Measurements from ENCODE around the gene TSC22D3.

TSC22D3 gene

DNA sequence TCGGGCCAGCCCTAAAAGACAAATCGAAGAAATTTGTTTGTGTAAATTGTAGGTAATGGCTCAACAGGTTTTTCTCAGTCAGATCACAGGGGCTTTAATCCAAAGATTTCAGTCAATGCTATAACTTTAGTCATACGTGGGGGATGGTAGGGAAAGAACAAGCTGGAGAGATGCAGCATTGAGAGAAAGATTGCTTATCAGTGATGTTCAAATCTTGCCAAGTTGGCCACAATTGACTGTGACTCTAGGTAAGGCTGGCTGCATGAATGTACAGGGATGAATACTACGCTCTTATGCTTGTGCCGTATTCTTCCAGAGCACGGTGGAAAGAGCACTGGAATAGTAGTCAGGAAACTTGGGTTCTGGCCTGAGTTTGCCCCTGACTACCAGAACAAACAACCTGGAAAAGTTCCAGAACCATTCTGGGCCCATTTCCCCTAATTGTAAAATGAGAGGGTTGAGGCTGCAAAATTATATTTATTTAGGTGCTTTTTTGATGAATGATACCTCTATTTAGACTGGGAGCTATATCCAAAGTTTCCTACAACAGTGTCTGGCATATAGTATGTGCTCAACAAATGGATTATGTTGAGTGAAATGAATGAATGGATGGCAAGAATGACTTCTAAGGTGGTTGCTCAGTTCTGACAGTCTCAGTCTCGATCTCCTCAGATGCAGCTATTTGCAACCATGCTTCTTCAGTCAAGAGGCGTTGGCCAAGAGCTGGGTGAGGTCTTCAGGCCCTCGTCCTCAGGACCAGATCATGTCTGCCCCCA is 44.4 kb downstream of the TSC22D3 start:
- DNase-seq (ENCODE audit: low read depth) = no peak

DNA sequence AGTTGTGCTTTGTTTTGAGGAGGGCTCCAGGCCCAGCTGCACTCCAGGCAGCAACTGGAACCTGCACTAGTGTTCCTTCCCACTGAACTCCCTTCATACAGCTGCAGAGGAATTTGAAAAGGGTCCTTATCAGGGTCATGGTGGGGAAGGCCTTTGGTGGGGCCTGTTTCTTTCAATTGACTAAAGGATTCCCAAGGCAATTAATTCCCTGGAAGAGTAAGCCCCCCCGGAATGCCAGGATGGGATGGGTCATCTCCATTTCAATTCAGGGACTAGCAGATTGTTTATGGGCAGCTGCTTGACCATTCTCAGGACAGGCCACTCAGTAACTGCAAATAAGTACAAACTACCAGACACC is 45.3 kb downstream of the TSC22D3 start:
- no peak for DNase-seq (ENCODE audit: low read depth)

GRCh38 chrX:107729558-107730297 is 45.9 kb downstream of the TSC22D3 start:
- DNase-seq (ENCODE audit: low read depth) = no peak

GRCh38 chrX:107728371-107729099 is 47.1 kb downstream of the TSC22D3 start:
- no peak for DNase-seq (ENCODE audit: low read depth)

DNA sequence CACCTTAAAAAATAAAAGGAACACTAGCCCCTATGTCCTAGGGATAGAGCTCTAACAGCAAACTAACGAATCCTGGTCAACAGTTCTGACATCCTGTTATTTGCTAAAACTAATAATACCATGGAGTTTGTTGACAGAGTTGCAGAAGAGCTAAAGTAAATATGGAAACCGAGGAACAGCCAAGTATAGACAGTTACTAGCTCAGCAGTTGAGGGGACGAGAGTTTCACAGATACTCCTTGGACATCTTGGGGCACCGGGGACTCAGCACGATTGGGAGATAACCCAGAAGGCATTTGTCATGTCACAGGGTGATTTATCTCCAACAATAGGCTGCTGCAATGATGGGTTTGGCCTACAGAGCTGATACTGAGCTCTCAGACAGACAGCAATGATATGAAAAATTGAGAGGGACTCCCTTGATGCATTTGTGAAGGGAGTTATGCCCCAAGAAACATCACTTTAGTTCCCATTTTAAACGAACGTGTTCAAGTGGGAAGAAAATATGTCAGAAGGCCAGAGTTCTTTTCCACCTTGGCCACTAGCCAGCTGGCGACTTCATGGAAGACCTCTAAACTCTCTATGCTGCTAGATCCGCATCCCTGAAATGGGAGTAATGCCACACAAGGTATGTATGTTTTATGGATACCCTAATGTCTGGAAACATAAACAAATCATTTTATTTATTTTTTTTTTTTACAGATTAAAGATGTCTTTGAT is 48.6 kb downstream of the TSC22D3 start:
- no peak for DNase-seq (ENCODE audit: low read depth)

GRCh38 chrX:107725761-107726555 is 49.6 kb downstream of the TSC22D3 start:
- no peak for DNase-seq (ENCODE audit: low read depth)

DNA sequence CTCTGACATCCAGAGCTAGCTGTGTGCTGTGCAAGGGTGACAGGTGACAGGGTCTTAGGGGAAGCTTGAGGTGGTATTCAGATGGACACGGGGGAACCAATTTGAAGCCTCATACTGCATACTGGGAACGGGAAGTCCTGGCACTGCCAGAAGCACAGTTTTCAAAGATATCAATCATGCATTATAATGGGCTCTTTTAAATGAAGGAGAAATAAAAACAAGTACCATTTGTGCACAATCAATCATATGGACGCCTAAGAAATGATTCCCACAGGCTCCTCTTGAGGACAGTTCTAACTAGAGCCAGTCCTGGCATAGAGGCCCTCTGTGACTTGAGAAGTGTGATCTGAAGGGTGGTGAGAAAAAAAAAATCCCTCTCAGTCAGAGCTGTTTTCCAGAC is 50.9 kb downstream of the TSC22D3 start:
- no peak for DNase-seq (ENCODE audit: low read depth)

GRCh38 chrX:107723511-107723910 is 52.1 kb downstream of the TSC22D3 start:
- no peak for DNase-seq (ENCODE audit: low read depth)

DNA sequence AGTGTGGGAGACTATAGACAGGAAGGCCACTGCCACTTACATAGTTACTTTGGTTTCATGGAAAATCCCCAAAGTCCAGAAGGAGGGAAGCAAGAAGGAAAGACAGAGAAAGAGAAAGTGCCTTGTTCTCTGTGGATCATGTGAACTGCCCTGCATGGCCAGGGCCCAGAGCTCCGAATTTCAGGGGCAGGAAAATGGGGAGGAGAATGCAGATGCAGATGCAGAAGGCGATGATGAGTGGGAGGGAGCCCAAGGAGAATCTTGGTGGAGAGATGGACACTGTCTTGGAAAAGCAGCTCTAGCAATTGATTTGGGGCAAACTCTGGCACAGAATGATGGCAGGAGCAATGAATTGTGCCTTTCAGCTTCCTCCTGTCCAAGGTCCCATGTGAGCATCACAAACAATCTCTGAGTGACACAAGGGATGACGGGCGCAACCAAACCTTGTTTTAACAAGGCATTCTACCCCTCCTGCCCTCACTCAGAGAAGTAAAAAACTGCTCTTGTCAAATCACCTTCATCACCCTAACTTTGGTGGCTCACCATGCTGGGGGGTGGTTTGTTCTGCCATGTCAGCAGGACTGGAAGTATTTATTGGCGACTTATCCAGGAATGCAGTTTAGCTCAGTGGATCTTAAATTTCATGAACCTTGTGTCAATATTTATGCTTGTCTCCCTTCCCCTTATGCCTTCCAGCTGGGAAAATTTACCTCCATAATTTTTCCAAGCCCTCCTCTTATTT is 53.5 kb downstream of the TSC22D3 start:
- DNase-seq (ENCODE audit: low read depth) = no peak

DNA sequence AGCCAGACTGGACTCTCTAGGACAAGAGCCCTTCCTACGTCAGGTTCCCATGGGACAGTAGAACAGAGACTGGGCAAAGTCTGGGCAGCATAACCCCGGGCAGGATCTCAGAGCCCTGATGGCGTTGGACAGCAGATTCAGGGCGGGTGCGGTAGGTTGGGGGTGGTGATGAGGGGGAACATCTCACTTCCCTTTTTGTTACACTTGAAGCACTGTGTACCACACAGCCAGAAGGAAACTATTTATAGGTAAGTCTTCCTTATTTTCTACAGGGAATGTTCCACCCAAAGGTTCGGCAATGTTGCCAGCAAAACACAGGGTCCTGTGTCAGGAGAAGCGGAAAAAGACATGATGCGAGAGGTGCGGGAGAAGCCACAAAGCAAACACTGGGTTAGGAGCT is 54.3 kb downstream of the TSC22D3 start:
- no peak for DNase-seq (ENCODE audit: low read depth)

GRCh38 chrX:107718156-107718621 is 57.4 kb downstream of the TSC22D3 start:
- DNase-seq (ENCODE audit: low read depth) = peak; percentile 59

DNA sequence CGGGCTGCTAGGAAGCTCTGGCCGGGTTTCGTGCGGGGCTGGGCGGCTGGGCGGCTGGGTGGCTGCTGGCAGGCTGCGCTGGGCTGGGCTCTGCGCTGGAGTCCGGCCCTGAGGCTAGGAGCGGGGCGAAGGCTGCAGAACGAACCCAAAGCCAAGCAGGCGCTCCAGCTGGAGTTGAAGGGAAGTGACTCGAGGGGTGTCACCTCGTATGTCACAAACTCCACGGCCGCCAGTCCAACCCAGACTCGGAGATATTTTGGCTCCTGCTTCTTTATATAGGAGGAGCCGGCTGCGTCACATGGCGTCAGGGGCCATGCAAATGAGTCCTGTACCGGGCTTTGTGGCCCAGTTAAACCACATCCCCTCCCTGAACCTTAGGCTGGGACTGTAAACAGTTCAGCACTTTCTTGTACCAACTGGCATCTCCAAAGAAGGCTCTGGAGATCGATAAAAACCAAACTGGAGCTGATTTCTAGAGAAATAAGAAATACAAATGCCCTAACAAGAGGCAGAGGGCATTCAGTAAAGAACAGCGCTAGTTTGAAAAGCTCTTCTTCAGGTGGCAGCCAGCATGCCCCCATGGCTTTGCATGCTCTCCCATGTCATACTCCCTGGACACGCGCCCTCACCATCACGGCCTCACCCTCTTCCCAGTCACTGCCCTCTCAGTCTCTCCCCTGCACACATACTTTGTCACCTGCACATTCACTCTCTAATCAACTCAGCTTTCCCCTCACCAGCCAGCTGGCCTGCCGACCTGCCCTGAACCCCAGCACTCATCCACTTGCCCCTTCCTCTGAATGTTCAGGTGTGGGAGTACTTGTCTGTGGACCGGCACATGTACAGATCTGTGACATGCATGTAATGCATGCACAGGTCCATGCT is 58.5 kb downstream of the TSC22D3 start:
- DNase-seq (ENCODE audit: low read depth) = peak; percentile 48

GRCh38 chrX:107716118-107716684 is 59.4 kb downstream of the TSC22D3 start:
- DNase-seq (ENCODE audit: low read depth) = no peak

DNA sequence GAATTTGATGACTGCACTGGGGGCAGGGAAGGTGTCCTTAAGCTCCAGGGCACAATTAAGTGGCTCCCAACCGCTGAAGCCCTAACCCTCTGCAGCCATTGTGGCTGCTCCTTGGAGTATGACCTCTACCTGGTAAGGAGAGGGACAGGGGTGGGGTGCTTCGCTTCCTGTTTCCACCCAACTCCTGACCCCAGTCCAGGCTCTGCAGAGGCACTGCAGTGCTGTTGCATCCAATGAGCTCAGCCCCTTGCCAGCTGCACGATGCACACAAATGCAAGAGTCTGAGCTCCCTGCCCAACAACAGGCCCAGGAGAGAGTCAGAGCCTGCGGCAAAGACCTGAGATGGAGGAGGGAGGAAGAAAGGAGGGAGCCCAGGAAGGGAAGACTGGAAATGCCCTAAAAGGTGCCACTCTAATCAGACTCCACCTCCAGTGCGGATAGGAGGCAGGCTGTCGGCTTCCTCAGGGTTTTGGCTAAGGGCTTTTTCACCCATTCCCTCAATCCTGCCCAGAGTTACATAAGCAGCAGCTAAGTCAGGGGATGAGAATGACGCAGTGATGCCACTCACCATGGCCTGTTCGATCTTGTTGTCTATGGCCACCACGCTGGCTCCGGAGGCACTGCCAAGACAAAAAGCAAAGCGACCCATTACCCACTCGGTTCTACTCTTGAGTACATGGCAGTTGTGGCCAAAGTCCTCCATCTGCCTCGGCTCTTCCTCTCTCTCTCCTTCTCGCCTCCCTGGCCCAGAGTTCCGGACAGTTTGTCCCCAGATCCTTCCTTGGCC is 60.1 kb downstream of the TSC22D3 start:
- DNase-seq (ENCODE audit: low read depth) = no peak

DNA sequence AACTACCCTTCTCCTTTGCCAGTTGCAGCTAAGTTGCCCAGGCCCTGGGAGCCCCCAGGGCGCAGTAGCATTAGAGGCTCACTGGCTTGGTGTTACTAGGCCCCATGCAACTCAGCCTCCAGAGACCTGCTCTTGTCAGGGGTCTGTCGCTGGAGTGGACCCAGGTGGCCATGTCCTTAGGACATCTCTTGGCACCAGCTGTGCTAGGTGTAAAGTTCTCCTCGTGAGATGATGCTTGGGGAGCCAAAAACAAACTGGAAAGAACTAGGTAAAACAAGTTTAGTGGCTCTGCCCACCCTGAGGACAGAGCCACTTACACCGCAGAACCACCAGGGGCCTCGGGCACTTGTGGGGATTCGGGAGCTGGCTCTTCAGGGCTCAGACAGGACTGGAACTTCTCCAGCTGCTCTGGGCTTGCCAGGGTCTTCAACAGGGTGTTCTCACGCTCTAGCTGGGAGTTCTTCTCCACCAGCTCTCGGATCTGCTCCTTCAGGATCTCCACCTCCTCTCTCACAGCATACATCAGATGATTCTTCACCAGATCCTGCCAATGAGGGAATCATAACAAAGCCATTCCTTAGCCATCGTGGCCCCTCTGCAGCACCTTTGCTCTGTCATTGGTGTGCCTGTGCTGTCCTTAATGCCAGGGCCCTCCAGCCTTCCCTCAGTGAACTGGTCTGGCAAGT is 61.2 kb downstream of the TSC22D3 start:
- DNase-seq (ENCODE audit: low read depth) = no peak

DNA sequence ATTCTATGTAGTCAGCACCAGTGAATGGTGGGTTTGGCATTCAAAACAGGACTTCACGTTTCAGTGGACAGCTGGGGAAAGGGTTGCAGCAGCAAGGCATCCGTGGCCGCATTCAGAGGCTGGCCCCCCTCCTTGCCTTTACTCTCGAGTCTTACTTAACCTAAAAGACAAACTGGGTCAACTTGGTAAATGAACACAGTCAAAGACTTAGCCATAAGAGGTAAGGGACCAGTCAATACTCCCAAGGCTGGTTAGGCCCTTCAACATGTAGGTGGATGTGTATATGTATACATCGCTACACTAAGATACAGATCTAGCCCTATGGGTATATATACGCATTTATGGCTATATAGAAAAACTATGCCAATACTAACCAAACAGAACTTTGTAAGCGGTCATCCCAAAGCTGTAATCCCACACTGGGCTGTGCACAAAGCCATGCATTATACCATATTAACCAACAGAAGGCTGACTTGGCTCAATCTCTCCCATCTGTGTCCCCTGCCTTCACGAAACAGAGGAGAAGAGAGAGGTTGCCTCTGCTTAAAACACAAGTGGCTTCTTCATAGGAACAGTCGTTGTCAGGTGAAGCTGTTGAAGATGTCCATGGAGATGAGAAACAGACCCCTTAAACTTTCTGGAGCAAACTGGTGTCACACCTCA is 61.9 kb downstream of the TSC22D3 start:
- no peak for DNase-seq (ENCODE audit: low read depth)

GRCh38 chrX:107713203-107713542 is 62.4 kb downstream of the TSC22D3 start:
- no peak for DNase-seq (ENCODE audit: low read depth)
